ENCODE measurements around the gene MUC2.

DNA sequence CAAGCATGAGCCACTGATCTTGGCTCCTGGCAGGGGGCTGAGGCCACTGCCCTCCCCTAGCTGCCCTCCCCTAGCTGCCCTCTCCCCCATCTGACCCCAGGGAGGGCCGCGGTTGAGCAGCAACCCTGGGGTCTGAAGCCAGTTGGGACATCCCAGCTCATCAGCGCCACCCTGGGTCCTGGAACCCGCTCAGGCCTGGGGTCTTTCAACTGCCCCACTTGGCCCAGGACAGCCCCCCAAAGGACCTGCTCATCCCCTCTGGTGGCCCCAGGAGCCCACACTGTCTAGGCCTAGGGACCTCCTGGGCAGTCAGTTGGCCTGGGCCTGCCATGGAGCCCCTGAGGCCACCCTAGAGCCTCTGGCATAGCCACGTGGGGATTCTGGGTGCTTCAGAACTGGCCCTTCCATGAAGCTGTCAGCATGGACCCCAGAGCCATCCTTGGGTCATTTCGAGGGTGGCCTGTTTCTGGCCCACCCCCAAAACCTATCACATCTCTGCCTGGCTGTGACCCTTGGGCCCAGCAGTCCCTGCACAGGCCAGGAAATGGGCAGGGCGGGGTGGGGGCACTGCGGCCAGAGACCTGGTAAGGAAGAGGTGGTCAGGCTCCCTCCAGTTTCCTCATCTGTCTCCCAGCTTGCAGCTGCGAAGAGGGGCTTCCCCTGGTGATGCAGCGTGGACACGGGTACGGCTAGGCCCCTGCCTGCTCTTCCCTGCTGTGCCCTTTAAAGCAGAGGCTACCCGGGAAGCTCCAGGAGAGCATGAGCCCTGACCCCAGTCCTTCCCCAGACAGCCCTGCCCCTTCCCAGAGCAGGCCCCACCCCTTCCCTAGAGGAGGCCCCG, 37.9 kb downstream of the MUC2 start:
- TF ChIP-seq, protein P1, sequence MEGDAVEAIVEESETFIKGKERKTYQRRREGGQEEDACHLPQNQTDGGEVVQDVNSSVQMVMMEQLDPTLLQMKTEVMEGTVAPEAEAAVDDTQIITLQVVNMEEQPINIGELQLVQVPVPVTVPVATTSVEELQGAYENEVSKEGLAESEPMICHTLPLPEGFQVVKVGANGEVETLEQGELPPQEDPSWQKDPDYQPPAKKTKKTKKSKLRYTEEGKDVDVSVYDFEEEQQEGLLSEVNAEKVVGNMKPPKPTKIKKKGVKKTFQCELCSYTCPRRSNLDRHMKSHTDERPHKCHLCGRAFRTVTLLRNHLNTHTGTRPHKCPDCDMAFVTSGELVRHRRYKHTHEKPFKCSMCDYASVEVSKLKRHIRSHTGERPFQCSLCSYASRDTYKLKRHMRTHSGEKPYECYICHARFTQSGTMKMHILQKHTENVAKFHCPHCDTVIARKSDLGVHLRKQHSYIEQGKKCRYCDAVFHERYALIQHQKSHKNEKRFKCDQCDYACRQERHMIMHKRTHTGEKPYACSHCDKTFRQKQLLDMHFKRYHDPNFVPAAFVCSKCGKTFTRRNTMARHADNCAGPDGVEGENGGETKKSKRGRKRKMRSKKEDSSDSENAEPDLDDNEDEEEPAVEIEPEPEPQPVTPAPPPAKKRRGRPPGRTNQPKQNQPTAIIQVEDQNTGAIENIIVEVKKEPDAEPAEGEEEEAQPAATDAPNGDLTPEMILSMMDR (conservative IDR thresholded peaks at IDR 0.05; ENCODE audit: low read length): no peak
- TF ChIP-seq EZH2phosphoT487 (IDR thresholded peaks at IDR 0.05; ENCODE audit: borderline replicate concordance, low read depth, low read length): no peak
